SJSA1 (cell line): ENCODE data around the gene TMPRSS6. TPM values are rescaled to one million over a fixed set of nuclear protein-coding genes. Genes with fewer than 3 reads are reported as not detected.

Source experiments
- DNase-seq, 2 experiments: peaks; one replicate each; pipeline ENCODE4 v3.0.0-alpha.2; 2015 to 2020; ENCODE audit warnings: low spot score in 2 of 2, low read depth in 1 of 2
- H3K27ac ChIP-seq: fragments of 250-450 bp; sonication (Bioruptor Pico); 2 replicates; pipeline ENCODE4 v1.5.1; 2020; ENCODE audit warnings: mild to moderate bottlenecking, moderate library complexity
- H3K27me3 ChIP-seq: fragments of 250-450 bp; sonication (Bioruptor Pico); replicated peaks from 2 replicates; pipeline ENCODE4 v1.5.1; 2020; ENCODE audit warnings: mild to moderate bottlenecking, moderate library complexity
- H3K36me3 ChIP-seq: fragments of 250-450 bp; sonication (Bioruptor Pico); 2 replicates; pipeline ENCODE4 v1.5.1; 2020; ENCODE audit warnings: mild to moderate bottlenecking
- H3K4me1 ChIP-seq: fragments of 250-450 bp; sonication (Bioruptor Pico); replicated peaks from 2 replicates; pipeline ENCODE4 v1.6.1; 2021; ENCODE audit warnings: mild to moderate bottlenecking
- H3K4me3 ChIP-seq: fragments of 250-450 bp; sonication (Bioruptor Pico); 2 replicates; pipeline ENCODE4 v1.5.1; 2020; ENCODE audit warnings: mild to moderate bottlenecking
- H3K9me3 ChIP-seq: fragments of 250-450 bp; sonication (Bioruptor Pico); replicated peaks from 2 replicates; pipeline ENCODE4 v1.5.1; 2020; ENCODE audit warnings: mild to moderate bottlenecking
- total RNA-seq: library from RNA; depleted of rRNA; stranded (reverse); fragments of >200 nt; shearing (Covaris generic); gene quantifications from 2 replicates; pipeline ENCODE4 v1.2.3, GENCODE V29; 2014; rRNA removed

Gene TMPRSS6
- total RNA-seq, 1 experiment from 2014 or later = not detected

DNA sequence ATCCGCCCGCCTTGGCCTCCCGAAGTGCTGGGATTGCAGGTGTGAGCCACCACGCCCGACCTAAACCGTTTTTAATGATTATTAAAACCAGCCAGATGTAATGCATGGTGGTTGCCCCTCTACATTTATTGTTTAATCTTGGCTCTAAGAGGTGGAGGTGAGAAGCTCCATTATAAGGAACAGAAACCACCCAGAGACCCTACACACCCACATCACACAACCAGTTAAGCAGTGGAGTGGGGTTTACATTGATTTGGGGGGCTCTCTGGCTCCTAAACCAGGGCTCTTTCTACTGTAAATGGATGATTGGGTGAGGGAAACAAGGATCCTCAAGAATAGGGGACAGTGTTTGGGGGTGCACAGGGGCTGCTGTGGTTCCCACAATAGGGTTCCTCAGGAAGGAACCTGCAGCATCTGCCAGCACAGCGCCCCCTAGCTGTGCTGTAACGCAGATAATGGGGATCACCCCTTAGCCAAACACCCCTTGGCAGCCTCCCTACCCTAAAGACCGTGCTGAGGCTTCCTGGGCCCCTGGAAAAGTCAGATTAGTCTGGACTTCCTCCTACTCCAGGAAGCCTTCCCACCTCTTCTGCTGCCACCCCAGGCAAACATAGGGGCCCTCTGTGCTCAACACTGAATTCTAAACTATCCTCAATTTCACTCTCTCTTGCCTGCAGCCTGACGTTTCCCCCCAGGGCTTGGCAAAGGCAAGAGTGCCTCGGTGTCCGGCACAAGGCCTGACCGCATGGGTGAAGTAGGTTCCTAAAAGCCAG, 87.6 kb downstream of the TMPRSS6 start:
- Histone ChIP-seq H3K4me3 (no peak overlapping the region), H3K36me3 (peaks cover 9% of the 10 kb centered on the region), H3K27ac (no peak overlapping the region), H3K9me3 (no peaks in the 10 kb centered on the region), H3K27me3 (no peaks in the 10 kb centered on the region), H3K4me1 (peaks cover 17% of the 10 kb centered on the region)
- DNase-seq = peak in 1 of 2 experiments; percentile 17

DNA sequence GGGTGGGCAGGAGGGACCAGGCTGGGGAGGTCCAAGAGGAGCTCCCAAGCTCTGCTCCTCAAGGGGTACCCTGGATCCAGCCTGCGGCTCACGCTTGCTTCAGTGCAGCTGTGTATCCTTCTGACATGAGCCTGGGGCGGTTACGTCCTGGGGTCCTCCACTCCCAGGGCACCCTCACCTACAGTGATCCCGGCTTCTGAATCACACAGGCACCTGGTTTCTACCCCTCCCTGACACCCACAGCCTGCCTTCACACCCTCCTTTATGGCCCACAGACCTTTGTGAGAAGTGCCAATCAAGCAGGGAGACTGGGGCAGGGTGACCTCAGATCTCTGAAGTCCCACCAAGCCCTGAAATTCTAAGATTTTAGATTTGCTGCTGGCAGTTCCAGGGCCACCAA, 88.5 kb downstream of the TMPRSS6 start:
- Histone ChIP-seq H3K27ac (no peak overlapping the region), H3K27me3 (no peaks in the 10 kb centered on the region), H3K9me3 (no peaks in the 10 kb centered on the region), H3K4me1 (peaks cover 17% of the 10 kb centered on the region), H3K36me3 (peaks cover 9% of the 10 kb centered on the region), H3K4me3 (no peak overlapping the region)
- DNase-seq = no peak

DNA sequence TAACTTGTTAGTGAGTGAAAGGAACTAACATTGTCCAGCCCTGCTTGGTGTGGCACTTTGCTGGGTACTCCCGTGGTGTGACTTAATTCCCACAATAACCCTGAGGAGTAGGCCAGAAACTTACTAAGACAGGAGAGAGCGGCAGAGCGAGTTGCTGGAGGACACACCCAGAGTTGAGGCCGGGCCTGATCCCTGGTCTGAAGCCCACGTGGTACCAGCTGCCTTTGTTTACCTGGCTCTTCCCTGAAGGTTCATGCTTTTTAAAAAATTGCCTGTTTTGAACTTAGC, 89.4 kb downstream of the TMPRSS6 start:
- H3K27ac ChIP-seq = peak overlapping the region; percentile 49; the same call in 1 of the 2 replicates
- peaks cover 17% of the 10 kb centered on the region for H3K4me1 ChIP-seq
- H3K27me3 ChIP-seq = no peaks in the 10 kb centered on the region
- DNase-seq = peak in 1 of 2 experiments; percentile 25
- no peaks in the 10 kb centered on the region for H3K9me3 ChIP-seq
- H3K4me3 ChIP-seq = peak overlapping the region; percentile 97
- peaks cover 9% of the 10 kb centered on the region for H3K36me3 ChIP-seq

DNA sequence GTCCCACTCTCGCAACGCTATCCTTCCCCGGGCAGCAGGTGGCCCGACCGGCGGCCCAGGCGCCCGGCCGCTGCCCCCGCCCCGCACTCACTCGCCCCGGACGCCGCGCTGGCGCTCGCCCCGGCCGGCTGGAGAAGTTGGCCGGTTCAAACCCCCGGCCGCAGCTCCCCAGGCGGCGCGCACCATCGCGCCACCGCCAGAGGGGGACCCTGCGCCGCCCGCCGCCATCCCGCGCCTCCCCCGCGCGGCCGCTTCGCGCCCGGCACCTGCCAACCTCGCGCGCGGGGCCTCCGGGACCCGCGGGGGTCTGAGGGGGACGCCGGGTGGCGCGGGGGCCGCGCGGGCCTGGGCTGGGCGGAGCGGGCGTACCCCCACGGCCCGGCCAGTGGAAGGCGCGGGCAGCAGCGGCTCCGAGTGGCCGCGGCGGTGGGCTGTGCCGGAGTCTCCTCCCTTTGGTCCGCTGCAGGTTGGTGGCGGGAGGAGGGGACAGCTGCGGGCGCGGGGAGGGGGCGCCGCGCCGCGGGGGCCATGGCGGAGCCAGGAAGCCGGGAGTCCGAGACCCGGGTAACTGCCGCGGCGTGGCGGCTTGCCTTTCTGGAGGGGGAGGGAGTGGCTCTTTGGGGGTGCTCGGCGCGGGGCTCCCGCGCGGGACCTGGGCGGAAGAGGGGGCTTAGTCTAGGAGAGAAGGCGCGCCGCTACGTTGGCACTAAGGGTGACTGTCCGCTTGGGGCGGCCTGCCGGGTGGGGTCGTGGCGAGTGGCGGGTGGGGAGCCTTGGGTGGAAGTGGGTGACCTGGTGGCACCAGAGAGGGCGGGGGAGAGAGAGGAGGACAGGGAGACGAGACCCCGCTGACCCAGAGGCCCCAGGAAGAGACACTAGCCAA, 90.0 kb downstream of the TMPRSS6 start, which contains the start of the genes MPST and TST:
Gene MPST (plus strand): TSS at position 434 of the 883 bp plus-strand sequence. CDS start 95 bp downstream, at position 529.
Gene TST (minus strand): TSS at position 139 of the 883 bp plus-strand sequence. CDS start 715 bp downstream, outside the sequence.
- Histone ChIP-seq H3K4me1 (peaks cover 17% of the 10 kb centered on the region), H3K27ac (peak within 1 kb of the TSS; percentile 49), H3K36me3 (peaks cover 9% of the 10 kb centered on the region), H3K4me3 (peak within 1 kb of the TSS; percentile 97), H3K9me3 (no peaks in the 10 kb centered on the region), H3K27me3 (no peaks in the 10 kb centered on the region)
- peak; percentile 21 to 66 for DNase-seq

DNA sequence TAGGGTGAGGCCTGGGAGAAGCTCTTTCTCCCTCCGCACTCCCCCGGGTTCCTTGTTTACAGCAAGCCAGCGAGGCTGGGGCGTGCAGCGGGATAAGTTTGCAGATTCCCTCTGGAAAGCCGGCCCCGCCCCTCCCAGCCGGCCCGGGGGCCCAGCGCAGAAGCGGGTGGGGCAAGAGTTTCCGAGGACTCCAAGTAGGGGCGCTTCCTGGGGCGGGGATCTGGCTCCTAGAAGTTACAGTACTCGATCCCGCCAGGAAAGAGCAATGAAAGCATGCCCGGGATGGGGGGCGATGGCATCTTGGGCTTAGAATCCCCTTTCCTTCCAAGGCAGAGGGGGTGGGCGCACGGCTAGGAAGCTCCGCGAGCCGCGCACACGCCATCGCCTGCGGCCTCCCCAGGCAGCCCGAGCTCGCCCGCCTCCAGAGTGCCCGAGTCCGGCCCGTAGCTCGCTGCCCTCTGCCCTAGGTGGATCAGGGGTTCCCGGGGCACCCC, 90.7 kb downstream of the TMPRSS6 start:
- H3K9me3 ChIP-seq = no peaks in the 10 kb centered on the region
- H3K27ac ChIP-seq = peak overlapping the region; percentile 49
- H3K36me3 ChIP-seq = peaks cover 9% of the 10 kb centered on the region
- H3K4me1 ChIP-seq = peaks cover 17% of the 10 kb centered on the region
- peak; percentile 64 to 68 for DNase-seq
- H3K27me3 ChIP-seq = no peaks in the 10 kb centered on the region
- peak overlapping the region; percentile 97 for H3K4me3 ChIP-seq

DNA sequence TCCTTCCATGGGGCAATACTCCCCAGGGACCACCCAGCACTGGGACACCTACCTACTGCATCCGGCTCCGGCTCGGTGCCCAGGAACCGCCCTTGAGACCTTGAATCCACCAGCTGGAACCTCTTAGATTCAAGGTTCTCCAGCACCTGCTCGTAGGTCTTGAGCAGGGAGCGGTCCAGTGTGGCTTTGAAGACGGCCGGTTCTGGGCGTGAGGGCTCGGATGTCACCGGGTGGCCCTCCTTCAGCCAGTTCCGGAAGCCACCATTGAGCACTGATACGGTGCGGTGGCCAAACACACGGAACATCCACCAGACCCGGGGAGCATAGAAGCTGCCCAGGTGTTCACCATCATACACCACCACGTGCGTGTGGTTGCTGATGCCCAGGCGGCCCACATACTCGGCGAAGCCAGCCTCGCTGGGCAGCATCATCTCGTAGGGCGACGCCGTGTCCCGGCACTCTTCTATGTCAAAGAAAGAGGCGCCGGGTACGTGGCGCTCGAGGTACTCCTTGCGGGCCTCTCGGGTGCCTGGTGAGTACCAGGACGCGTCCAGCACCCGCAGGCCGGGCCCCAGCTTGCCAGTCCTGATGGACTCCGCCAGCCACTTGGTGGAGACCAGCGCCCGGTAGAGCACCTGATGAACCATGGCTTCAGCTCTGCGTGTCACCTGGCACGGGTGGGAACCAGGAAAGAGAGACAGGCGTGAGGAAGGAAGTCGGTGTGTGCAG, 91.3 kb downstream of the TMPRSS6 start:
- no peak for DNase-seq
- peak overlapping the region; percentile 97 for H3K4me3 ChIP-seq
- H3K9me3 ChIP-seq = no peaks in the 10 kb centered on the region
- peaks cover 9% of the 10 kb centered on the region for H3K36me3 ChIP-seq
- H3K27ac ChIP-seq = no peak overlapping the region
- H3K27me3 ChIP-seq = no peaks in the 10 kb centered on the region
- H3K4me1 ChIP-seq = peaks cover 17% of the 10 kb centered on the region

DNA sequence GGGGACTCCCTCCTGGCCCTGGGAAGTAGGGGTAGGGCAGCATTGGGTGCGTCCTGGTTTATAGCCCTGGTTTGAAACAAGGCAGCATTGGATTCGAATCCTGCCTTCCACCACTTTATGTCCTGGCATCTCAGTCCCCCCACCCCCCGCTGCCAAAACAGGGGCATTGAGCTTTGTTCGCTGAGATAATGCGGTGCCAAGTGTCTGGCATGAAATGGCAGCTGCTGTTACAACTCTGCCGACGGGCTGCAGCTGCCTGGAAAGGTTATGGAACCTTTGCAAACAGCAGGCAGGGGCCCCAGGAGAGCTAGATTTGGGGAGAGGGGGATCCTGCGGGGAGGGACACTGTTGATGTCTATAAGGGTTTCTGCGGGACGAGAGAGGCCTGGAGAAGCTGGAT, 92.2 kb downstream of the TMPRSS6 start:
- peaks cover 17% of the 10 kb centered on the region for H3K4me1 ChIP-seq
- H3K27ac ChIP-seq = no peak overlapping the region
- H3K4me3 ChIP-seq = no peak overlapping the region

DNA sequence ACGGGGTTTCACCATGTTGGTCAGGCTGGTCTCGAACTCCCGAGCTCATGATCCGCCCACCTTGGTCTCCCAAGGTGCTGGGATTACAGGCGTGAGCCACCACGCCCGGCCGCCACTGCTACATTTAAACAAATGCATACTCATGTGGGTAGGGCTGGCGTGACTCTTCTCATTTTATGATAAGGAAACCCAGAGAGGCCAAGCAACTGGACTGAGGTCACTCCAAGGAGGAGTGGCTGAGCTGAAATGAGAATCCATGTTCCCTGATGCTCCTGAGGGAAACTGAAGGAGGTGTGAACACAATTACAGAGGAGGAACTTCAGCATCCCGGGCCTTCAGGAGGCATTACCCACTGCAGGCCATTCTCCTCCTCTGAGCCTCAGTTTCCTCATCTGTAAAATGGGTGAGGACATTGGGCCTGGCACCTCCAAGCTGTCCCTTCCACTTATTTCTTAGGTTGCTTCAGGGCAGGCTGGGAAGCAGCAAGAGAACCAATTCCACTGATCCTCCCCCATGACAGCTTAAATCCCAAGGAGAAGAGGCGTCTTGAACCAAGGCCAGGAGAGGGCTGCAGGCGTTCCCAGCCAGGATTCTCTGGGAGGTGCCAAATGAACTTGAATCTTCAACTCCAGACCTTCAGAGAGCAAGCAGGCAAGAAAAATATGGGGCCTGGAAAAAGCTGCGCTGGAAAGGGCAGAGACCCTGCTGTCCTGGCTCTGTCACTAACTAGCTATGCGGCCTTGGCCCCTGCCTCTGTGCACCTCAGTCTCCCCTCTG, 93.2 kb downstream of the TMPRSS6 start:
- DNase-seq = no peak
- Histone ChIP-seq H3K4me3 (no peak overlapping the region), H3K27me3 (no peaks in the 10 kb centered on the region)

More for the DNA sequence above, 92.2 kb downstream of the TMPRSS6 start:
- no peak for DNase-seq
- Histone ChIP-seq H3K27me3 (no peaks in the 10 kb centered on the region), H3K9me3 (no peaks in the 10 kb centered on the region), H3K36me3 (peaks cover 9% of the 10 kb centered on the region)

DNA sequence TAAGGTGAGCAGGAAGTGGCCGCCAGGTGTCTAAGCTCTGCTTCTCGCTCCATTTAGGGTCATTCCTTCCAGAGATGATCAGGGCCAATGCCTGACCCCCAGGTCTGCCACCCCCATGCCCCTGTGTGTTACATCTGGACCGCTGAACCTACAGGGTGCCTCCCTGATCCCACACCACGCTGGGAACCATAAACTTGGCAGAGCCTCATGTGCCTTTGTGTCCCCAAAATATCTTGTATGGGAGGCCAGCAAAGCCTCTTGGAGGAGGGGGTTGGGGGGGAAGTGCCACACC, 94.0 kb downstream of the TMPRSS6 start:
- DNase-seq = no peak
- H3K9me3 ChIP-seq = no peaks in the 10 kb centered on the region
- no peaks in the 10 kb centered on the region for H3K27me3 ChIP-seq
- peaks cover 9% of the 10 kb centered on the region for H3K36me3 ChIP-seq
- no peak overlapping the region for H3K4me3 ChIP-seq
- H3K4me1 ChIP-seq = peaks cover 16% of the 10 kb centered on the region
- H3K27ac ChIP-seq = no peak overlapping the region

More for the DNA sequence above, 93.2 kb downstream of the TMPRSS6 start:
- Histone ChIP-seq H3K9me3 (no peaks in the 10 kb centered on the region), H3K36me3 (peaks cover 9% of the 10 kb centered on the region), H3K27ac (no peak overlapping the region), H3K4me1 (peaks cover 17% of the 10 kb centered on the region)

Other genes with a start within 250 kb of the TMPRSS6 start
- not detected in 2 replicates for gene NCF4, start 248.7 kb downstream of the TMPRSS6 start, total RNA-seq
- gene CSF2RB, start 196.1 kb downstream of the TMPRSS6 start, total RNA-seq = 0.03 TPM in 1 of 2 replicates, not detected in the other
- gene TST, start 90.3 kb downstream of the TMPRSS6 start, total RNA-seq = 12.7 and 38.0 TPM in 2 replicates
- 37.3 and 38.3 TPM in 2 replicates for gene MPST, start 90.0 kb downstream of the TMPRSS6 start, total RNA-seq
- gene KCTD17, start 58.0 kb downstream of the TMPRSS6 start, total RNA-seq = 29.5 TPM in 2 replicates
- gene IL2RB, start 40.2 kb upstream of the TMPRSS6 start, total RNA-seq = not detected in 2 replicates
- 3.4 and 4.7 TPM in 2 replicates for gene C1QTNF6, start 78.5 kb upstream of the TMPRSS6 start, total RNA-seq
- gene SSTR3, start 102.8 kb upstream of the TMPRSS6 start, total RNA-seq = not detected in 2 replicates
- 2.0 and 2.1 TPM in 2 replicates for gene RAC2, start 134.6 kb upstream of the TMPRSS6 start, total RNA-seq
- 1.1 TPM in 1 of 2 replicates, not detected in the other for gene CYTH4, start 172.8 kb upstream of the TMPRSS6 start, total RNA-seq